HT-29 (cell line): ENCODE measurements around the gene MRPL45. TPM values are rescaled to one million over a fixed set of nuclear protein-coding genes. Genes with fewer than 3 reads are reported as not detected.
A peak's percentile ranks its signal among the peaks of the same experiment; 100 is the strongest.
"Not testable (repeated sequence)": the region's sequence is repeated elsewhere in the genome, so short reads cannot be mapped to it uniquely, and the experiment has no call there.

ENCODE experiments used
- DNase-seq: peaks from one replicate; pipeline ENCODE4 v3.0.0-alpha.2; 2015; ENCODE audit warnings: low spot score
- total RNA-seq: library from RNA; depleted of rRNA; stranded (reverse); fragments of >200 nt; shearing (Covaris generic); gene quantifications from 2 replicates; pipeline ENCODE4 v1.2.3, GENCODE V29; 2014; rRNA removed

Gene MRPL45
- total RNA-seq: 81.6 and 82.3 TPM in 2 replicates

DNA sequence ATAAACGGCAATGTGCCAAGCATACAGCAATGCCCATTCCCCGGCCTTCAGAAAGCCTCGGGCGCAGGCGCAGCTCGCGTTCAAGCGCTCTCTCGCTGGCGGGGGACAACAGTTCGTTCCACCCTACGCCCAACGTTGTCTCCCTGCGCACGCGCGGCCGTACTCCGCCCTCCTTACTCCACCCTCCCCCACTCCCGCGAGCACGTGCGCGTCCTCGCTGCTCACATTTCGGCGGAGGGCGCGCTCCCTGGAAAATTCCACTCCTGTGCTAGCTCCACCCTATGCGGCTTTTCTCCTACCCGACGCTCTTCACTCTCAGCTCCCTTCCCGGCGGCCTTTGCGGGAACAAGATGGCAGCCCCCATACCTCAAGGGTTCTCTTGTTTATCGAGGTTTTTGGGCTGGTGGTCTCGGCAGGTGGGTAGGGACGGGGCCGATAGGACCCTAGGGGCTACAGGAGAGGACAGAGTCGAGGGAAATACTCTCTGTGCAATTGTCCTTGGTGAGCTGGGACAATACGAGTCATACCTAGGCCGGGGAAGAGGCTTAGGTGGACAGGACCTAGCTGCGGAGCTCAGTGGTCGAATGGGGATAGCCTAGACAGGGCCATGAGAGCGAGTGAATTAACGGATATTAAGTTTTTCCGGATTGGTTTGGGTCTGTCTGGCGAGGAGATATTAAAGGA is at the start of gene MRPL45:
TSS of gene MRPL45 (plus strand) at position 335 of the 684 bp plus-strand sequence. CDS start at position 351, 16 bp downstream.
- peak; percentile 100 for DNase-seq

DNA sequence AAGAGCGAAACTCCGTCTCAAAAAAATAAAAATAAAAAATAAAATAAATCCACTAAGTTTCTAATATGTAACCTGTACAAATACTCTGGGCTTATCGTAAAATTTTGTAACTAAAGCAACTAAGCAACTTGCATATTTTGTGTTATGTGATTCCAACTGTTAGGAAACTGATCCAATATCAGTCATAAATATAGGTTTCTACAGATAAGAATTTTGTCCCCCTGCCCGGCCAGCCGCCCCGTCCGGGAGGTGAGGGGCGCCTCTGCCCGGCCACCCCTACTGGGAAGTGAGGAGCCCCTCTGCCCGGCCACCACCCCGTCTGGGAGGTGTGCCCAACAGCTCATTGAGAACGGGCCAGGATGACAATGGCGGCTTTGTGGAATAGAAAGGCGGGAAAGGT is 43.8 kb upstream of the MRPL45 start:
- not testable (repeated sequence) for DNase-seq

DNA sequence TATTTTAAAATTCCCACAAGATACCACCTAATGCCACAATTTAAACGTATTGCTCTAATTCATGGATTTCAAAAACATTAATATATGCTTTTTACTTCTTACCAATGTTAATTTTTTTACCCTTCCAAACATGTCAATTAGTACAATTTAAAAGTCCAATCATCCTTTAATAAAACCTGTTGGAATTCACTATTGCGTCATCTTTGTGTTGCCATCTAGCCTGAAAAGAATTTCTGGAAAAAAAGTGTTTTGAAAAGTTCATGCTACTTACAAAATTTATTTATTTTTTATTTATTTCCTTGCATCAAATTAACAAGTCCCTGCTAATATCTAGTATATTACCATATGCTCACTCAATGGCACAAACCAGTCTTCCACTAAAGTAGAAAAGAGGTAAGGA is 42.6 kb upstream of the MRPL45 start:
- DNase-seq: not testable (repeated sequence)

DNA sequence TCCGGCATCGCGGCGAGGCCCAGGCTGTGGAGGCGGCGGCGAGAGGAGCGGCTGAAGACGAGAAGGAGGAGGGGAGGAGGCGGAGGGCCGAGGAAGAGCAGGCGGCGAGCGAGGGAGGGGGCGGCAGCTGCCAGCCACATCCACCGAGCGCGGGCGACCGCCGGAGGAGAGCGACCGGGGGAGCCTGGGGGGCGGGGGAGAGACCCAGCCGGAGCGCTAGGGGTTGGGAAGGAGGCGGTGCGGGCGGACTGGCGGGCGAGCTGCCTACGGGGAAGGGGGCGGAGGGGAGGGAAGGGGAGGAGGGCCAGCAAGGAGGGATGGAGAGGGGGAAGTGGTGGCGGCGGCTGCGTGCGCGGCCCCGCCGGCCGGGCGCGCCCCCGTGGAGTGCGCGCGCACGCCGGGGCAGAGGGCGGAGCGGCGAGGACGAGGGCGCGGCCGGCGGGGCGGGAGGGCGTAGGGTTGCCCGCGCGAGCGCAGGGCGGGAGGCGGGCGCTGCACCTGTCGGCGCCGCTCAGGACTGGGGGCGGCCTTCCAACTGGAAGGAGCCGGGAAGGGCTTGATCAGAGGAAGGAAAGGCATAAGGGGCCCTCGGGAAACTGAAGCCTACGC is 39.9 kb upstream of the MRPL45 start:
- peak; percentile 94 for DNase-seq

DNA sequence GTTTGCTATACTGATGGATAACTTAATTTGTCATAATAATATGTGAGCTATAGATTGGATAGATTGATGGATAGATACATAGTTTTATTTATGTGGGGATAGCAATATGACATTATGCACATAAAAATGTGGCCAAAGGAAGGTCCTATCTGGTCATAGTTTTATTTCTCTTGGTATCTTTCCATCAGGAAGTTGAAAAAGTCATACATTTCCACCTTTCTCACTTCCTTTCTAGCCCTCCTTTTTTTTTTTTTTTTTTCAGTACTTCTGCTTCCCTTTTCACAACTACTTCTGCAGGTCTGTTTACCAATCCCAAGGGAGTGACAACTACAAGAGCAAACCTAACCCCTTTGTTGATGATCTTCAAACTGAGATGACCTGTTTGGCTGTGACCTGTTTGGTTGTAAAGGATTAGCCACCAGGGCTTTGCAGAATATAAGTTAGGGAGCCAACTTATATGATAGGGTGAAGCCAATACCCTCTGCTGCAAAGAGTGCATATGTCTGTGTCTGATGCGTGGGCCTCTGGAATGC is 30.9 kb upstream of the MRPL45 start:
- not testable (repeated sequence) for DNase-seq

DNA sequence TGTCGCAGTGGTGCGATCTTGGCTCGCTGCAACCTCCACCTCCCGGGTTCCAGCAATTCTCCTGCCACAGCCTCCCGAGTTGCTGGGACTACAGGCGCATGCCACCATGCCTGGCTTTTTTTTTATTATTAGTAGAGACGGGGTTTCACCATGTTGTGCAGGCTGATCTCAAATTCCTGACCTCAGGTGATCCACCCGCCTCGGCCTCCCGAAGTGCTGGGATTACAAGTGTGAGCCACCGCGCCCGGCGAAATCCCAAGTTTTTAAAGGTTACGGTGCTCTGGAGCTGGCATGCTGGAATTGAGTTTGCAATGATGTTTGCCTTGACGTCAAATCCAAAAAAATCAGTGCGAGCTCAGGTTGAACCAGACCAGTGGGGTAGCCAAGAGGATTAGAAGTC is 30.4 kb upstream of the MRPL45 start:
- DNase-seq: not testable (repeated sequence)

DNA sequence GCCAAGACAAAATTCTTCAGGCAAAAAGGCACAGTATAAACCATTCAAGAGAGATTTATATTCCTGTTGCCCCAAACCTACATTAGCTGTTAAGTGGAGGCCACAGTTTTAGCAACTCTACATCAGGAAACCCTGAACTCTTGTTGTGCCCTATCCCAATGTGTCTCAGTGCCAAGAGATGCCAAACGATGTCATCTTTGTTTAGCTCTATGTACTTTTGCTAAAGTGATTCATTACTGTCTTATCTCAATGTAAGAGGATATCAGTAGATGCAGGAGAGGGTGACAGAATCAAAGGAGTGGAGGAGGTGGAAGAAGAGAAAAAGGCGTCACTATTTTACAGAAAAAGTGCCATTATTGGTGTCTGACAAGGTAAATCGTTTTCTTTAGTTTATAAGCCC is 28.8 kb upstream of the MRPL45 start:
- DNase-seq: not testable (repeated sequence)

DNA sequence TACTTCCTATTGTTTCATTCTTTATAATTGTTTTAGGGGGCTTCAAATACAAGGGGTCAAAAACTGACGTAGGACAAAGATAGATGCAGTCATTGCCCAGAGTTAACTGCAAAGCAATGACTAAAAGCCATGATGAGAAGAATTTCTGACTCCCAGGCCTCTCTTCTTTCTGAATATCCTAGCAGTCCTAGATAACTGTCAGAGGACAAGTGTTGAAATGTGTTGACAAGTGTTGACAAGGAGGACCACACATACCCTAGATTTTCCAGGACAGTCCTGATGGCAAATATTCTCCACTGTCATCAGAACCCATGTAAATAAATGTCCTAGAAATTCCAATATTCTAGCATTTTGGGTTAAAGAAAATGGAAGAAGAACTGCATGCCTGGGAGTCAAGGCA is 27.9 kb upstream of the MRPL45 start:
- DNase-seq: not testable (repeated sequence)

DNA sequence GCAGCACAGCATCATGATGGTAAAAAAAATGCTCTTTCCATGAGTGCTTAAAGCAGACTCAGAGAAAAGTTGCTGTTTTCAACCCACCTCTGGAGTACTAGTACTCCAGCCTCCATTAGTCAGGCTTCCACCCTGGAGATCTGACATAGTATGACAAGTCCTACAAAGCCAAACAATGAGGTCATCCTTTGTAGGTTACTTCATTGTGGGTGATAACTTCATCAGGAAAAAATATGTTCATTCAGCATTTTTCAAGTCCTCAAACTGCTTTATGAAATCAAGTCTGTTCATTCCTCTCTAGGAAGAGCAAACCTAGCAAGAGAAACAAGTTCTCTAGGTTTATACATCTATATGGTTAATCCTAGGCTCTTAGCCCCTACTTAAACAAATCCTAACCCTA is 27.4 kb upstream of the MRPL45 start:
- DNase-seq: not testable (repeated sequence)

DNA sequence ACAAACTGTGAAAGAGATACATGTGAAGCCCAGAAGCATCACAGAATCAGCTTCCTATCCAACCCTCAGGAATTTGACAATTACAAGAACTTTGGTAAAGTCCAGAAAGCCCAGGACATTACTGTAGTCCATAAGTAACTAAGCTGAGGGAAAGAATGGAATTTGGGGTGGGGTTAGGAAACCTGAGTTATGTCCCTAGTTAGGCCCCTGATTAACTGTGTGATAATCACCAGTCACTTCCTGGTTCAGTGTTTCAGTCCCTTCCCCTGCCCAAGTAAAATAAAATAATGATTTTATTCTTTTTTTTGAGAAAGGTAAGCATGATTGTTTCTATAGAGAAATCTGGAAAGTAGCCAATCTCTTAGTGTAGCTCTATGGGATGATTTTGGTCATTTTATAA is 11.0 kb upstream of the MRPL45 start:
- peak; percentile 55 for DNase-seq

DNA sequence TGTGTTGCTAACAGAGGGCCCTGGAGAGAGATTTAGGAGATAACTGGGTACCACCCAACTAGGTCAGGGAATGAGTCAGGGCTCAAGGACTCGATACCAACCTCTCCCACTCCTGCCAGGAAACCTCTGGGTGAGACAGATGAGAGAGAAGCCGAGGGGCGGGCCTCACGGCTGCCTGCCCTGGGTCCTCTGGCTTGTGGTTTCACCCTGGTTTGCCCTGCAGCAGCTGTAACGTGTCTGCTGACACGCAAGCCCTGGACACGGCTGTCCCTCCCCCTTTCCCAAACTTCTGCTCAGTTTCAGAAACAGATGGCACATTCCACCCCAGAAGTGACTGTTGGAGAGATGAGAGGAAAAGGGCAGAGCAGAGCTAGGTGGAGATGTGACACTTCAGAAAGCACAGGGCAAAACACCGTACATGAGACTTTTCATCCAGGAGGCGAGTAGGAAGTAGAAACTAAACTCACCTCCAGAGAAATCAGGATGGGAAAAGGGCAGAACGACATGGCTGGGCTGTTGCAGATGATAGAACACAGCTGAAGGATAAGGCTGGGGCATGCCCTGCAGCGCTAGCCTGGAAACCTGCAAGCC is 10.4 kb upstream of the MRPL45 start:
- DNase-seq: peak; percentile 89

DNA sequence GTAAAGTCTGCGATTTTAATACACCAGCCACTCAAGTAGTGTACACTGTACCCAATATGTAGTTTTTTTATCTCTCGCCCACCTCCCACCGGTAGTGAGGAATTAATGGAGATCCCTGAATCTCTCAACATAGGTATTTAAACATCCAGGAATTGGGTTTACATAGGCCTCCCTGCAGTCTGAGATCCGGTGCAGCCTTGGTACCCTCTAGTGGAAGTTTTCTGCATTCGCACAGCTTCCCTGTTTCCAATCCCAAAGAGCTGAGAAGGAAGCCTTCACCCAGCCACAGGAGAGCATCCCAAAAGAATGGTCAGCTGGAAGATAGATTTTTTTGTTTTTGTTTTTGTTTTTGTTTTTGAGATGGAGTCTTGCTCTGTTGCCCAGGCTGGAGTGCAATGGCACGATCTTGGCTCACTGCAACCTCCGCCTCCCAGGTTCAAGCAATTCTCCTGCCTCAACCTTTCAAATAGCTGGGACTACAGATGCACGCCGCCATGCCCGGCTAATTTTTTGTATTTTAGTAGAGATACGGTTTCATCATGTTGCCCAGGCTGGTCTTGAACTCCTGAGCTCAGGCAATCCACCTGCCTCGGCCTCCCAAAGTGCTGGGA is 8.6 kb upstream of the MRPL45 start:
- DNase-seq: peak; percentile 74

DNA sequence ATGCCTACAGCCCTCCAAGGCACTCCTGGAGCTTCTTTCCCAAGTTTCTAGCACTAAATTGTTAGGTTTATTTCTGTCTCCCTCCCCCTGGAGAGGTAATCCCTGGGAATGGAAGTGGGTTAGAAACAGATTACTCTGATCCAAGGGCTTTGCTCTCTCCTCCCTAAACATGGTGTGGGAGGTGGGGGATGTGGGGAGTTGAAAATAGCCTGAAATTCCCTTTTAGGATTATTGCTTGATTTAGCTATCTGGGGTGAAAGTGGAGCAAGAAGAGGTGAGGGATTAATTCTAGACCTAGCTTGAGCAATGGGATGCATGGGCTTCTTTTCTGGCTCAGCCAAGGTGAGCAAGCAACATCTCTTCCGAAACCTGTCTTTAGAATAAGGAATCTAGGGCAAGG is 7.2 kb upstream of the MRPL45 start:
- DNase-seq: not testable (repeated sequence)

DNA sequence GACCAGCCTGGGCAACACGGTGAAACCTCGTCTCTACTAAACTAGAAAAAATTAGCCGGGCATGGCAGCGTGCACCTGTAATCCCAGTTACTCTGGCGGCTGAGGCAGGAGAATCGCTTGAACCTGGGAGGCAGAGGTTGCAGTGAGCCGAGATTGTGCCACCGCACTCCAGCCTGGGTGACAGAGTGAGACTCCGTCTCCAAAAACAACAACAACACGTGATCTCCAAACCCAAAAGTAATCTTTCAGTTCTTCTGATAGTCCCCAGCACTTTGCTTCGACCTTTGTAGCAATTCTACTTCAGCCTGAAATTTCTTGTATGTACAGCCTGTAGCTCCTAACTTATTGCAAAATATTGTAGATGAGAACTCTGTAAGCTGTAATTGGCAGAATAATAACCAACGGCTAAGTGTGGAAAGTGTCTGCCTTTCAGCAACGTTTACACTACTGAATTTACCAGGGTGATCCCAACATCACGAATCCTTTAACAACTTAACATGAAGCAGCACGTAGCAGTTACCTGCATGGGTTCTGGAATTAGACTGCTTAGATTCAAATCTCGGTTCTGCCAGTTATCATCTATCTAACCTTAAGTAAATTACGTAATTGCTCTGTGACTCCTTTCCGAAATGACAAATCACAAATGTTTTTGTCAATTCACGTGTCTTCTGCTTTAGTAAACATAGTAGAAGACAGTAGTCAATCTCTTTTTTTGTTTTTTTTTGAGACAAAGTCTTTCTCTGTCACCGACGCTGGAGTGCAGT is 1.2 kb upstream of the MRPL45 start:
- DNase-seq: peak; percentile 32

DNA sequence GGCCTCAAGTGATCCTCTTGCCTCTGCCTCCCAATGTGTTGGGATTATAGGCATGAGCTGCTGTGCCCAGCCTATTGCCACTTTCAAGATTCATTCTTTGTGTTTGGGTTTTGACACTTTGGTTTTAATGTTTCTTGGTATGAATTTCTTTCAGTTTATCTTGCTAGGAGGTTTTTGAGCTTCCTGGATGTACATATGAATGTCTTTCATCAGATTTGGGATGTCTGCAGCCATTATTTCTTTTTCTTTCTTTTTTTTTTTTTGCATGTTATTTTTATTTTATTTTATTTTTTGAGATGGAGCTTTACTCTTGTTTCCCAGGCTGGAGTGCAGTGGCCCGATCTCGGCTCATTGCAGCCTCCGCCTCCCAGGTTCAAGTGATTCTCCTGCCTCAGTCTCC is 18.5 kb downstream of the MRPL45 start:
- no peak for DNase-seq

DNA sequence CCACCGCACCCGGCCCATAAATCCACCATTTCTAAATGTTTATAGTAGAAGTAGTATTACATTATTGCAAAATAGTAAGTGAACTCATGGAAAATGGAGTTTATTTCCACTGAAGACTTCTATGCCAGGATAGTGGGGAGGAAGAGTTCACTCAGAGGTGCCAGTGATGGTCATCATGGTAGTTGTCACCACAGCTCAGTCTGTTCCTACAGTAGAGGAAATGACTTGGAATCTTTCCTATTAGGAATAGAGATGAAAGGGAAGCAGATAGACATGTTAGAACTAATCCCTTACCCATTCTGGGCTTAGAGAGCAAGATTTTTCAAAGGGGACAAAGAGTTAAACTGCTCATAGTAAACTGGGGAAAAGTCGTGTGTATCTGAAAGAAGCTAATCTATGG is 20.1 kb downstream of the MRPL45 start:
- no peak for DNase-seq

DNA sequence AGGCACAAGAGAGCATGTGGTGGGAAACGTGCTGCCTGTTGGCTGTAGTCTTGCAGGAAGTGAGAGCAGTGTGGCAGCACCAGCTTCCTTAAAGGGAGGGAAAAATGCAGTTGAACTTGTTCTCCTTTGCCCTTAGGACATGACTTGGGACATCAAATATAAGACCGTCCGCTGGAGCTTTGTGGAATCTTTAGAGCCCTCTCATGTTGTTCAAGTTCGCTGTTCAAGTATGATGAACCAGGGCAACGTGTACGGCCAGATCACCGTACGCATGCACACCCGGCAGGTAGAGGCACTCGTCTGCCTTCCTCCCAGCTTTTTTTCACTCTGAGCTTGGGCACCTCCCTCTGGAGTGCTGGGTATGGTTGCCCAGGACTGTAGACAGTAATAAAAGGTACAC is 23.5 kb downstream of the MRPL45 start:
- peak; percentile 93 for DNase-seq

DNA sequence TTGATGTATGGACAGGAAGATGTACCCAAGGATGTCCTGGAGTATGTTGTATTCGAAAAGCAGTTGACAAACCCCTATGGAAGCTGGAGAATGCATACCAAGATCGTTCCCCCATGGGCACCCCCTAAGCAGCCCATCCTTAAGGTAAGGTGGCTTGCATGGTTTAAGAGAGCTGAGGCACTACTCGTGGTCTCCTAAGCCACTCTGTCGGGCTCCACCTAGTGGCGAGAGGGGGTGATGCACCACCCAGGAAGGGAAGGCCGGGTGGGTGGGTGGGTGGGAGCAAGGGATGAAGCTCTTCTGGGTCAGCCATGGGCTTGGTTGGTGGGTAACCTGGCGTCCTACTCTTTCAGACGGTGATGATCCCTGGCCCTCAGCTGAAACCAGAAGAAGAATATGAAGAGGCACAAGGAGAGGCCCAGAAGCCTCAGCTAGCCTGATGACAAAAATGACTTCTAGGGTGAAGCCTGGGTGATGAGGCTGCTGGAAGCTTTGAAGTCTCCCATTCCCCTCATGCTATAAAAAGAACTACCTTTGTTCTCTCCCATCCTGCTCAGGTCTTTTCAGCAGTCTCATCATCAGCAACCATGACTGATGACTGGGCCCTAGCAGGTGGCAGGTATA is 25.3 kb downstream of the MRPL45 start:
- peak; percentile 88 for DNase-seq

DNA sequence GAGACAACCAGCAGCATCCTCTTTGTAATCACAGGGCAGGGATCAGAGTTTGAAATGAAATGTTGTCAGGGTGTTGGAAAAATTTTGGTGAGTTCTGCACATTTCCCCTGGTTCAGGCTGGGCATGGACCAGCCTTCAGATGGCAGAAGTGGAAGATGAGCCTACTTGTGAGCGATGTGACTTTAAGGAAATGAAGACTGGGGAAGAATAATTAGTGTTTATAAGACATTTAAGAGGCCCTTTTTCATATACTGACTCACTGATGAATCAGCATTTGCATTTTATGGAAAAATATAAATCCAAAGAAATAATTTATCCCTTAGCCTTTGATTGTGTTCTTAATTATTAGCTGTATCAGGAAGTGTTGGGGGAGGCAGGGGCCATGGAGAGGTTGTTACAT is 25.9 kb downstream of the MRPL45 start:
- DNase-seq: peak; percentile 1

DNA sequence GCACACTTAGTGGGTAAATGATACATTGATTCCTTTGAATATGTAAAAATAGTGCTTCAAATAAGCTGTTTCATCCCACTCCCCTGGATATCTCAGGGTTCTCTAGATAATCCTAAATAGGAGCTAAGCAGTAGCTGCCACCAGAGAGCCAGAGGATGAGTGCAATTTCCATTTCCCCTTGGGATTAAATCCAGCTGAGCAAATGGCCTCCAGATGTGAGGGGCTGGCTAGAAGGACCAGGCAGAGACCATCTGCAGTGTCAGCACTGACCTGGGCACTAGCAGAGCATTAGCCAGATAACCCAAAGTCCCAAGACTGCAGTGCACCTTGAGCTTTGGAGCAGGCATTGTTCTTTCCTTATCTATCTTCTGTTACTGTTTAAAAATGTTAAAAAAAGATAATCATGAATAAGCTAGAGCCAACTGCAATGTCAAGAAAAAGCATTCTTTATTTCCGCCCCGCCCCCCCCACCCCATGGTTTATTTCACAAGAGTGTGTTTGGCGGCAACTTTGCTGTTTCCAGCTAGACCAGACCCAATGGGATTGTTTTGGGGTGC is 27.3 kb downstream of the MRPL45 start:
- no peak for DNase-seq

DNA sequence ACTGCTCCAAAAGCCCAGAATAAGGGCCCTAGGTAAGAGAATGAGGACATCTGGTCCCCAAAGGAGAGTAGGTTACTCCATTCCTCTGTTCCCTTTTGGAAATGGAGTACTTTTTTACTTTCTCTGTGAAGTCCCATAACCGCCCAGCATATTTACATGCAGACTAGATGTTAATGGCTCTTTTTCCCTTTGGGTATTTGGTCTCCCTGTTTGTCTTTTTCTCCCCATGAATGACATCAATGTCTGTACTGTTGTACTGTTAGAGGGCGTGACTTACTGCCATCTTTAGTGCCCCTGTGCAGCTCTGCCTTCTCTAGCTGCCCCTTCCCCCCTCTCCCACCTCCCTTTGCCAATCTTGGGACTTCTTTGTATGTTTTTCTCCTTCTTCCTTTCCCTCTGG is 27.8 kb downstream of the MRPL45 start:
- no peak for DNase-seq
